NOMO-1 (cell line): ENCODE measurements around the gene SLAMF6.
"Not testable (repeated sequence)": the region's sequence is repeated elsewhere in the genome, so short reads cannot be mapped to it uniquely, and the experiment has no call there.

Experiments used
- DNase-seq, 2 experiments: peaks; one replicate each; lab custom pipeline; 2025; ENCODE audit not compliant: unreplicated experiment in 2 of 2; lab: John Stamatoyannopoulos, UW

Gene SLAMF6

DNA sequence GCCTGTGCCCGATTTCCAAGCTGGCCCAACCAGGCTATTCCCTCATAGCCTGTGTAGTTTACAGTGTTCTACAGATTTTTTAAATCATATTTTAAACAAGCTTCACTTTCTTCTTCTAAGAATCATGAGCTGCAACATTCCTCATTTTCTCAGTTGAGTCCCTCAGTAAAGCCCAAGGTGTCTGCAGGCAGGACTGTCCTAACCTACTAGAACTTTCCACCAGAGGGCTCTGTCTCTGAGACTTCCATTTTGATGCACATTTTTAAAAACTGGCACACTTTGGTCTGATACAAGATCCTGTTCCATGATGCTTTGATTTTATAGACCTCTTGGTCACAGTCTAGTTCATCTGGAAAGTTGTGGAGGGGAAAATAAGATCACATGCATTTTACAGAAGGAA is 21.6 kb upstream of the SLAMF6 start:
- DNase-seq, result no peak

GRCh38 chr1:160542303-160542945 is 19.4 kb upstream of the SLAMF6 start:
- no peak for DNase-seq

DNA sequence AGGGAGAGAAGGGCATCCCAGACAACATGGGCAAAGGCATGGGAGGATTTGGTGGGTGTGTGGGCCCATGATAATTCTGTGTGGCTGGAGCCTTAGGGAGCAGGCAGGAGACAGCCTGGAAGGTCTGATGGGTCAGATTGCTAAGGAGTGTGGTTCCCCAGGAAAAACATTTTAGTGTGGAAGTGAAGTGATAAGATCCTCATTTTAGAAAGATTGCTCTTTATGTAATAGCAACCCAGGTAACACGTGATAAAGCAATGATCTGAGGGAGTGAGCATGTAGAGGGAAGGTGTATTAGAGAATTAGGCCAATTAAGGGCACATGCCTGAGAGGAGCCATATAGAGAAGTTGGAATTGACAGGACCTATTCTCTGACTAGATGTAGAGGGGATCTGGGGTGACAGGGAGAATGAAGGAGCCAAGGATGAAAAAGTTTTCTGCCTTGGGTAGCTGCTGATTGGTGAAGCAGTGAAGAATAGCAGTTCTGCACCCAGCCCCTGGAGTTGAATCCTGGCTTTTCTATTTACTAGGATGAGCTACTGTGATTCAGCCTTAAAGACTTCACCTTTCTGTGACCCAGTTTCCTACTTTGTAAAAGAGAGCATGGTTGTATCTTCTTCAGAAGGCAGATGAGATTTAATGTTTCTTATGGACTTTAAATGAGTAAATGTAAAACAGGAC is 18.7 kb upstream of the SLAMF6 start:
- DNase-seq, result no peak

- DNase-seq, result no peak
Observed at GRCh38 chr1:160540859-160541233, 17.8 kb upstream of the SLAMF6 start.

GRCh38 chr1:160539990-160540858 is 17.2 kb upstream of the SLAMF6 start:
- peak; percentile 87 to 94 for DNase-seq

DNA sequence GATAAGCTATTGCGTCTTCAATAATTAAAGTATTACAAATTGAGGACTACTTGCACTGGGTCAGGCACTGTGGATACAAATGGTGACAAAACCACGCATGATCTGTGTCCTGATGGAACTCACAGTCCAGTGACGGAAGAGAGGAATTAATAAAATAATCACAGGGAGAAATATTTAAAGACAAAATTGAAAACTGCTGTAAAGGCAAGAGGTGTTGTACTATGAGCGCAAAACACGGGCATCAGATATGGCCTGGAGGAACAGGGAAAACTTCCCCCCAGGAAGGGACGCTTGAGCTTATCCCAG is 16.6 kb upstream of the SLAMF6 start:
- no peak for DNase-seq

- DNase-seq, result no peak
Observed at GRCh38 chr1:160538985-160539651, 16.1 kb upstream of the SLAMF6 start.

GRCh38 chr1:160537714-160538665 is 14.9 kb upstream of the SLAMF6 start:
- no peak for DNase-seq

DNA sequence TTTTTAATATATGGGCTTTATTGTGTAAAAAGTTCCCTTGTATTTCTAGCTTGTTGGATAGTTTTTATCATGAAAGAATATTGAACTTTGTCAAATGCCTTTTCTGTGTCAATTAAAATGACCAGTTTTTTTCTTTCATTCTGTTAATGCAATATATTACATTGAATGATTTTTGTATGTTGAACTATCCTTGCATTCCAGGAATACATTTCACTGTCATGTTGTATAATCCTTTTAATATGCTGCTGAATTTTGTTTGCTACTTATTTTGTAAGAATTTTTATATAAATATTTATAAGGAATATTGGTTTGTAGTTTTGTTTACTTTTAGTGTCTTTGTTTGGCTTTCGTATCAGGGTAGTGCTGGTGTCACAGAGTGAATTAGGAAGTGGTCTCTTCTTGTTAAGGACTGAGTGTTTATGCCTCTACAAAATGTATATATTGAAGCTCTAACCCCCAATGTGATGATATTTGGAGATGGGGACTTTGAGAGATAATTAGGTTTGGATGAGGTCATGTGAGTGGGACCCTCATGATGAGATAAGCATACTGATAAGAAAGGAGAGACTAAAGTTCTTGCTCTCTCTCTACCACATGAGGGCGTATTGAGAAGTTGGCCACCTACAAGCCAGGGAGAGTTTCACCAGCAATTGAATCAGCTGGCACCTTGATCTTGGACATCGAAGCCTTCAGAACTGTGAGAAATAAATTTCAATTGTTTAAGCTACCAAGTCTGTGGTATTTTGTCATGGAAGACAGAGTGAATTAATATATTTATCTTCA is 12.0 kb upstream of the SLAMF6 start:
- no peak for DNase-seq

DNA sequence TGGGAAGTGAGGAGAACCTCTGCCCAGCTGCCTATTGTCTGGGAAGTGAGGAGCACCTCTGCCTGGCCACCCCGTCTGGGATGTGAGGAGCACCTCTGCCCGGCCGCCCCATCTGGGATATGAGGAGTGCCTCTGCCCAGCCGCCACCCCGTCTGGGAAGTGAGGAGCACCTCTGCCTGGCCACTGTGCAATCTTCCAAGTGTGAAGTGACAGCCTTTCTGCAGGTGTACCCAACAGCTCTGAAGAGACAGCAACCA is 9.4 kb upstream of the SLAMF6 start:
- not testable (repeated sequence) for DNase-seq

DNA sequence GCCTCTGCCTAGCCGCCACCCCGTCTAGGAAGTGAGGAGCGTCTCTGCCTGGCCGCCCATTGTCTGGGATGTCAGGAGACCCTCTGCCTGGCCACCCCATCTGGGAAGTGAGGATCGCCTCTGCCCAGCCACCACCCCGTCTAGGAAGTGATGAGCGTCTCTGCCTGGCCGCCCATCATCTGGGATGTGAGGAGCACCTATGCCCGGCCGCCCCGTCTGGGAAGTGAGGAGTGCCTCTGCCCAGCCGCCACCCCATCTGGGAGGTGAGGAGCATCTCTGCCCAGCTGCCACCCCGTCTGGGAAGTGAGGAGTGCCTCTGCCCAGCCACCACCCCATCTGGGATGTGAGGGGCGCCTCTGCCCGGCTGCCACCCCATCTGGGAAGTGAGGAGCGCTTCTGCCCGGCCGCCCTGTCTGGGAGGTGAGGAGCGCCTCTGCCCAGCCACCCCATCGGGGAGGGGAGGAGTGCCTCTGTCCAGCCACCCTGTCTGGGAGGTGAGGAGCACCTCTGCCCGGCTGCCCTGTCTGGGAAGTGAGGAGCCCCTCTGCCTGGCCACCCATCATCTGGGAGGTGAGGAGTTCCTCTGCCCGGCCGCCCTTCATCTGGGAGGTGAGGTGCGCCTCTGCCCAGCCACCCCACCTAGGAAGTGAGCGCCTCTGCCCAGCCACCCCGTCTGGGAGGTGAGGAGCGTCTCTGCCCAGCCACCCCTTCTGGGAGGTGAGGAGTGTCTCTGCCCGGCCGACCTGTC is 8.9 kb upstream of the SLAMF6 start:
- not testable (repeated sequence) for DNase-seq

DNA sequence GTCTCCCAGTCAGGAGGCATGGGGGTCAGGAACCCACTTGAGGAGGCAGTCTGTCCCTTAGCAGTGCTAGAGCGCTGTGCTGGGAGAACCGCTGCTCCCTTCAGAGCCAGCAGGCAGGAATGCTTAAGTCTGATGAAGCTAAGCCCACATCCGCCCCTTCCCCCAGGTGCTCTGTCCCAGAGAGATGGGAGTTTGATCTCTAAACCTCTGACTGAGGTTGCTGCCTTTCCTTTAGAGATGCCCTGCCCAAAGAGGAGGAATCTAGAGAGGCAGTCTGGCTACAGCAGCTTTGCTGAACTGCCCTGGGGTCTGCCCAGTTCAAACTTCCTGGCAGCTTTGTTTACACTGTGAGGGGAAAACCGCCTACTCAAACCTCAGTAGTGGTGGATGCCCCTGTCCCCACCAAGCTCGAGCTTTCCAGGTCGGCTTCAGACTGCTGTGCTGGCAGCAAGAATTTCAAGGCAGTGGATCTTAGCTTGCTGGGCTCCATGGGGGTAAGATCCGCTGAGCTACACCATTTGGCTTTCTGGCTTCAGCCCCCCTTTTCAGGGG is 6.4 kb upstream of the SLAMF6 start:
- not testable (repeated sequence) for DNase-seq

- not testable (repeated sequence) for DNase-seq
Observed at GRCh38 chr1:160523789-160524188, 734 bp upstream of the SLAMF6 start.

DNA sequence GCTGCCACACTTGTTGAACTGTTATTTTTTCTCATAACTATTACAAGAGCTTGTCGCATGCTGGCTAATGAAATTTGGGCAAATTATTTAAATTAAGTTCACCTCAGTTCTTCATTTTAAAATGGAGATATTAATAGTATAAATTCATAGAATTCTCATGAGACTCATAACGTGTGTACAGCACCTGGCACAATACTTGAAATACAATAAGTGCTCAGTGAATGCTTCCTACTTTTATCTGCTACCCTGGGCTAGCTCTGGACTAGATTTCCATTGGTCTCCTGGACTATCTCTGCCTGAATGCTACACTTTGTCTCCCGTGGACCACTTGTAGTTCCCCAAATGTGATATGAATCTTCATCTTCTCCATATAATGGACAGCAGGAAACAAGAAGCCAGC is 919 bp downstream of the SLAMF6 start:
- DNase-seq, result no peak

- no peak for DNase-seq
Observed at GRCh38 chr1:160521554-160521953, 1.5 kb downstream of the SLAMF6 start.

GRCh38 chr1:160520999-160521398 is 2.1 kb downstream of the SLAMF6 start:
- DNase-seq, result no peak

DNA sequence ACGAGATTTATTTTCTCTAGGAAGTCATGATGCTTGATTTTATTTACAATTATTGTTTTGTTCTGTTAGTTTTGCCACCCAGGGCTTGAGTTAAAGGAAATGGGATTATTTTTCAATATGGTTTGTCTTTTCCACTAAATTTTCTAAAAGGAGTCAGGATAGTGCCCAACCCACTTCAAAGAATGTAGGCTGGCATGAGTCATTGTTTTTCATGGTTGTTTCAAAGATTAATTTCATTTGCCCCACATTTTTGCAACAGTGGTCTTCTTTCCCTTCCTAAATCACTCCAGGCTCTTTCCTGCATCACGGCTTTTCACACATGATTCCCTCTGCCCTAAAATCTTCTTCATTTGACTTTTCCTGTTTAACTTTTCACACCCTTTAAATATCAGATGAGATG is 2.5 kb downstream of the SLAMF6 start:
- DNase-seq, result no peak

- no peak for DNase-seq
Observed at GRCh38 chr1:160519642-160520435, 3.2 kb downstream of the SLAMF6 start.
